GM23338 (cell line): ENCODE data around the gene TATDN3. TPM values are rescaled to one million over a fixed set of nuclear protein-coding genes. Genes with fewer than 3 reads are reported as not detected.

Source experiments
- ATAC-seq: fragments of 200-7000 bp; cut with Tn5 transposase; 3 replicates; pipeline ENCODE4 v1.9.1; 2020
- DNase-seq: peaks from one replicate; pipeline ENCODE4 v3.0.0-alpha.2; 2015; ENCODE audit warnings: low spot score
- H2AFZ ChIP-seq: fragments of 200-600 bp; sonication (generic); 2 replicates; pipeline ENCODE4 v1.8.0; 2016; ENCODE audit warnings: antibody characterized with exemption, mild to moderate bottlenecking, moderate library complexity
- H3F3A ChIP-seq: fragments of 200-600 bp; sonication (generic); replicated peaks from 2 replicates; pipeline ENCODE4 v1.8.0; 2017; ENCODE audit warnings: antibody characterized with exemption, mixed run types, low read depth
- H3K27ac ChIP-seq: fragments of 200-600 bp; sonication (generic); 2 replicates; pipeline ENCODE4 v1.6.1; 2016; ENCODE audit warnings: low read depth
- H3K27me3 ChIP-seq: fragments of 200-600 bp; sonication (generic); 2 replicates; pipeline ENCODE4 v1.8.0; 2016; ENCODE audit warnings: mild to moderate bottlenecking, mixed run types, moderate library complexity; ENCODE audit not compliant: insufficient read depth
- H3K36me3 ChIP-seq: fragments of 200-600 bp; sonication (generic); 2 replicates; pipeline ENCODE4 v1.8.0; 2016; ENCODE audit warnings: mild to moderate bottlenecking; ENCODE audit not compliant: insufficient read depth
- H3K4me1 ChIP-seq: fragments of 200-600 bp; sonication (generic); 2 replicates; pipeline ENCODE4 v1.8.0; 2016; ENCODE audit warnings: mild to moderate bottlenecking, moderate library complexity; ENCODE audit not compliant: insufficient read depth
- H3K4me2 ChIP-seq: fragments of 200-600 bp; sonication (generic); 2 replicates; pipeline ENCODE4 v1.7.1; 2017; ENCODE audit warnings: mixed run types
- H3K4me3 ChIP-seq: fragments of 200-600 bp; sonication (generic); 2 replicates; pipeline ENCODE4 v1.6.1; 2016; ENCODE audit warnings: mixed run types
- H3K79me2 ChIP-seq: fragments of 200-600 bp; sonication (generic); replicated peaks from 2 replicates; pipeline ENCODE4 v1.8.0; 2017; ENCODE audit warnings: mild to moderate bottlenecking; ENCODE audit not compliant: insufficient read depth
- H3K9me2 ChIP-seq: fragments of 200-600 bp; sonication (generic); 2 replicates; pipeline ENCODE4 v1.8.0; 2017; ENCODE audit not compliant: insufficient read depth
- H4K20me1 ChIP-seq: fragments of 200-600 bp; sonication (generic); replicated peaks from 2 replicates; pipeline ENCODE4 v1.8.0; 2017; ENCODE audit warnings: mild to moderate bottlenecking; ENCODE audit not compliant: insufficient read depth
- H3K27ac Mint-ChIP-seq: 2 replicates; pipeline ENCODE4 v1.8.0; 2020; ENCODE audit warnings: inconsistent platforms, mild to moderate bottlenecking, moderate library complexity, mixed read lengths
- H3K27me3 Mint-ChIP-seq: 3 replicates; pipeline ENCODE4 v1.8.0; 2022; ENCODE audit warnings: low read depth, mild to moderate bottlenecking, moderate library complexity, mixed read lengths, inconsistent platforms; ENCODE audit not compliant: insufficient read depth, poor library complexity
- H3K36me3 Mint-ChIP-seq: 3 replicates; pipeline ENCODE4 v1.8.0; 2021; ENCODE audit warnings: low read depth, mild to moderate bottlenecking, inconsistent platforms, moderate library complexity, mixed read lengths
- H3K4me1 Mint-ChIP-seq: 3 replicates; pipeline ENCODE4 v1.8.0; 2020; ENCODE audit warnings: mild to moderate bottlenecking, inconsistent platforms, mixed read lengths
- H3K4me3 Mint-ChIP-seq: 3 replicates; pipeline ENCODE4 v1.8.0; 2021; ENCODE audit warnings: moderate library complexity, mild to moderate bottlenecking, inconsistent platforms, mixed read lengths
- H3K9me3 Mint-ChIP-seq: 3 replicates; pipeline ENCODE4 v1.8.0; 2020; ENCODE audit warnings: moderate library complexity, mild to moderate bottlenecking, inconsistent platforms, mixed read lengths
- ETS1 ChIP-seq: IDR thresholded peaks from 2 replicates; pipeline ENCODE4 v1.6.1; 2016; ENCODE audit warnings: antibody characterized with exemption
- JUNB ChIP-seq: IDR thresholded peaks from one replicate; pipeline ENCODE4 v1.6.1; 2016; ENCODE audit warnings: antibody characterized with exemption; ENCODE audit not compliant: unreplicated experiment
- POLR2AphosphoS5 ChIP-seq: IDR thresholded peaks from 2 replicates; pipeline ENCODE4 v1.6.1; 2016; ENCODE audit warnings: antibody characterized with exemption, low read depth
- STAT1 ChIP-seq: IDR thresholded peaks from one replicate; pipeline ENCODE4 v1.6.1; 2016; ENCODE audit warnings: antibody characterized with exemption; ENCODE audit not compliant: unreplicated experiment
- ZNF114 ChIP-seq: fragments of 250-450 bp; sonication (Bioruptor Pico); IDR thresholded peaks from 2 replicates; pipeline ENCODE4 v1.5.0; 2020; ENCODE audit warnings: mild to moderate bottlenecking, moderate library complexity
- polyA plus RNA-seq: library from polyadenylated mRNA; unstranded; fragments of >200 nt; fragmentation: Nextera tagmentation; extraction: Ambion mirVana; gene quantifications from 2 replicates; pipeline ENCODE4 v1.2.1, GENCODE V29; 2016
- total RNA-seq: library from RNA; depleted of rRNA; stranded (reverse); fragments of >200 nt; shearing (Covaris generic); gene quantifications from 2 replicates; pipeline ENCODE4 v1.2.3, GENCODE V29; 2014
- TF ChIP-seq, protein P1 (sequence below): fragments of 250-450 bp; sonication (Bioruptor Pico); IDR thresholded peaks from 2 replicates; pipeline ENCODE4 v1.5.0; 2020; ENCODE audit warnings: mild to moderate bottlenecking, moderate library complexity

The TATDN3 gene
- total and polyA plus RNA-seq, 2 experiments from 2014 or later, result 10.9 to 24.2 TPM

DNA sequence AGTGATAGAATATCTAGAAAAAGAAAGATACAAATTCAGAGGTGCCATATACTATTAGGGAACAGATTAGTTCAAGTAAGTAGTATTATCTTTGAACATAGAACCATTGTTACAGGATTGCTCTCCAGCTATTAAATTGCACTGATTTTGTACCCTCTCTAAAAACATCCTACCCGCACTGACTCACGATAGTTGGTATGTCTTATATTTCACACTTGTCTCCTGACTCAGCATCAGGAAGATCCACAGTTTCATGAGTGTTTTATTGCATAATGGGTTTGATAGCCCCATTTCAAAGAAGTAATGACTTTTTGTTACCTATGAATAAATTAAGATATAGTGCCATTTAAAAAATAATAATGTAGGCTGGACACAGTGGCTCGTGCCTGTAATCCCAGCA lies 6.0 kb downstream of the TATDN3 start:
- TF ChIP-seq, protein P1, sequence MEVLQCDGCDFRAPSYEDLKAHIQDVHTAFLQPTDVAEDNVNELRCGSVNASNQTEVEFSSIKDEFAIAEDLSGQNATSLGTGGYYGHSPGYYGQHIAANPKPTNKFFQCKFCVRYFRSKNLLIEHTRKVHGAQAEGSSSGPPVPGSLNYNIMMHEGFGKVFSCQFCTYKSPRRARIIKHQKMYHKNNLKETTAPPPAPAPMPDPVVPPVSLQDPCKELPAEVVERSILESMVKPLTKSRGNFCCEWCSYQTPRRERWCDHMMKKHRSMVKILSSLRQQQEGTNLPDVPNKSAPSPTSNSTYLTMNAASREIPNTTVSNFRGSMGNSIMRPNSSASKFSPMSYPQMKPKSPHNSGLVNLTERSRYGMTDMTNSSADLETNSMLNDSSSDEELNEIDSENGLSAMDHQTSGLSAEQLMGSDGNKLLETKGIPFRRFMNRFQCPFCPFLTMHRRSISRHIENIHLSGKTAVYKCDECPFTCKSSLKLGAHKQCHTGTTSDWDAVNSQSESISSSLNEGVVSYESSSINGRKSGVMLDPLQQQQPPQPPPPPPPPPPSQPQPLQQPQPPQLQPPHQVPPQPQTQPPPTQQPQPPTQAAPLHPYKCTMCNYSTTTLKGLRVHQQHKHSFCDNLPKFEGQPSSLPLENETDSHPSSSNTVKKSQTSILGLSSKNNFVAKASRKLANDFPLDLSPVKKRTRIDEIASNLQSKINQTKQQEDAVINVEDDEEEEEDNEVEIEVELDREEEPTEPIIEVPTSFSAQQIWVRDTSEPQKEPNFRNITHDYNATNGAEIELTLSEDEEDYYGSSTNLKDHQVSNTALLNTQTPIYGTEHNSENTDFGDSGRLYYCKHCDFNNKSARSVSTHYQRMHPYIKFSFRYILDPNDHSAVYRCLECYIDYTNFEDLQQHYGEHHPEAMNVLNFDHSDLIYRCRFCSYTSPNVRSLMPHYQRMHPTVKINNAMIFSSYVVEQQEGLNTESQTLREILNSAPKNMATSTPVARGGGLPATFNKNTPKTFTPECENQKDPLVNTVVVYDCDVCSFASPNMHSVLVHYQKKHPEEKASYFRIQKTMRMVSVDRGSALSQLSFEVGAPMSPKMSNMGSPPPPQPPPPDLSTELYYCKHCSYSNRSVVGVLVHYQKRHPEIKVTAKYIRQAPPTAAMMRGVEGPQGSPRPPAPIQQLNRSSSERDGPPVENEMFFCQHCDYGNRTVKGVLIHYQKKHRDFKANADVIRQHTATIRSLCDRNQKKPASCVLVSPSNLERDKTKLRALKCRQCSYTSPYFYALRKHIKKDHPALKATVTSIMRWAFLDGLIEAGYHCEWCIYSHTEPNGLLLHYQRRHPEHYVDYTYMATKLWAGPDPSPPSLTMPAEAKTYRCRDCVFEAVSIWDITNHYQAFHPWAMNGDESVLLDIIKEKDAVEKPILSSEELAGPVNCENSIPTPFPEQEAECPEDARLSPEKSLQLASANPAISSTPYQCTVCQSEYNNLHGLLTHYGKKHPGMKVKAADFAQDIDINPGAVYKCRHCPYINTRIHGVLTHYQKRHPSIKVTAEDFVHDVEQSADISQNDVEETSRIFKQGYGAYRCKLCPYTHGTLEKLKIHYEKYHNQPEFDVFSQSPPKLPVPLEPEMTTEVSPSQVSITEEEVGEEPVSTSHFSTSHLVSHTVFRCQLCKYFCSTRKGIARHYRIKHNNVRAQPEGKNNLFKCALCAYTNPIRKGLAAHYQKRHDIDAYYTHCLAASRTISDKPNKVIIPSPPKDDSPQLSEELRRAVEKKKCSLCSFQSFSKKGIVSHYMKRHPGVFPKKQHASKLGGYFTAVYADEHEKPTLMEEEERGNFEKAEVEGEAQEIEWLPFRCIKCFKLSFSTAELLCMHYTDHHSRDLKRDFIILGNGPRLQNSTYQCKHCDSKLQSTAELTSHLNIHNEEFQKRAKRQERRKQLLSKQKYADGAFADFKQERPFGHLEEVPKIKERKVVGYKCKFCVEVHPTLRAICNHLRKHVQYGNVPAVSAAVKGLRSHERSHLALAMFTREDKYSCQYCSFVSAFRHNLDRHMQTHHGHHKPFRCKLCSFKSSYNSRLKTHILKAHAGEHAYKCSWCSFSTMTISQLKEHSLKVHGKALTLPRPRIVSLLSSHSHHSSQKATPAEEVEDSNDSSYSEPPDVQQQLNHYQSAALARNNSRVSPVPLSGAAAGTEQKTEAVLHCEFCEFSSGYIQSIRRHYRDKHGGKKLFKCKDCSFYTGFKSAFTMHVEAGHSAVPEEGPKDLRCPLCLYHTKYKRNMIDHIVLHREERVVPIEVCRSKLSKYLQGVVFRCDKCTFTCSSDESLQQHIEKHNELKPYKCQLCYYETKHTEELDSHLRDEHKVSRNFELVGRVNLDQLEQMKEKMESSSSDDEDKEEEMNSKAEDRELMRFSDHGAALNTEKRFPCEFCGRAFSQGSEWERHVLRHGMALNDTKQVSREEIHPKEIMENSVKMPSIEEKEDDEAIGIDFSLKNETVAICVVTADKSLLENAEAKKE (CRISPR knock-in tag), result no peak
- no peak for TF ChIP-seq POLR2AphosphoS5
- TF ChIP-seq ETS1, result no peak
- no peak for TF ChIP-seq ZNF114 (CRISPR knock-in tag)
- no peak for TF ChIP-seq JUNB
- no peak for TF ChIP-seq STAT1
- Histone ChIP-seq H3K27ac (no peak overlapping the region), H4K20me1 (no peaks in the 10 kb centered on the region; the same call in 1 of the 2 replicates), H3K4me1 (peaks cover 13% of the 10 kb centered on the region), H2AFZ (no peak overlapping the region), H3K4me3 (no peak overlapping the region), H3K9me2 (no peaks in the 10 kb centered on the region), H3K4me2 (no peak overlapping the region), H3K79me2 (no peaks in the 10 kb centered on the region), H3K27me3 (no peaks in the 10 kb centered on the region), H3F3A (0 out of 2 replicates have a peak, but pooled peaks cover 5% of the 10 kb centered on the region), H3K36me3 (peaks cover 7% of the 10 kb centered on the region; the same call in 1 of the 2 replicates)
- H3K27me3 Mint-ChIP-seq, result peaks cover 2% of the 10 kb centered on the region
- H3K9me3 Mint-ChIP-seq, result peaks cover 14% of the 10 kb centered on the region
- no peak for ATAC-seq
- H3K36me3 Mint-ChIP-seq, result peaks cover 42% of the 10 kb centered on the region
- H3K4me1 Mint-ChIP-seq, result peaks cover 12% of the 10 kb centered on the region
- no peak overlapping the region for H3K27ac Mint-ChIP-seq
- H3K4me3 Mint-ChIP-seq, result no peak overlapping the region
- no peak for DNase-seq
